Esophagus squamous epithelium (tissue), 5 donors: Measurements from ENCODE around the gene FDXR. TPM values are rescaled to one million over a fixed set of nuclear protein-coding genes. Genes with fewer than 3 reads are reported as not detected.

Experiments
- DNase-seq: peaks from one replicate; lab custom pipeline; 2025; lab: John Stamatoyannopoulos, UW
- H3K27ac ChIP-seq, 4 donors: fragments of 200-600 bp; sonication (generic); one replicate each; pipeline ENCODE4 v1.5.1; 2016 to 2019; ENCODE audit warnings: mild to moderate bottlenecking in 1 of 4
- H3K27me3 ChIP-seq, 4 donors: fragments of 200-600 bp; sonication (generic); 1 replicate in 3 of 4; 2 replicates in 1 of 4; pipeline versions ENCODE4 v1.5.1 to v1.6.0; 2017 to 2021; ENCODE audit warnings: antibody characterized with exemption in 1 of 4
- H3K36me3 ChIP-seq, 3 donors: fragments of 200-600 bp; sonication (generic); one replicate each; pipeline ENCODE4 v1.5.1; 2016 to 2019
- H3K4me1 ChIP-seq, 3 donors: fragments of 200-600 bp; sonication (generic); one replicate each; pipeline ENCODE4 v1.5.1; 2017 to 2019
- H3K4me3 ChIP-seq, 4 donors: fragments of 200-600 bp; sonication (generic); 1 replicate in 3 of 4; 2 replicates in 1 of 4; pipeline ENCODE4 v1.5.1; 2016 to 2019; ENCODE audit warnings: mild to moderate bottlenecking in 2 of 4, moderate library complexity in 1 of 4
- H3K9me3 ChIP-seq, 3 donors: fragments of 200-600 bp; sonication (generic); one replicate each; pipeline ENCODE4 v1.5.1; 2016 to 2019
- CTCF ChIP-seq, 6 experiments: fragments of 450-650 bp in 4 of 6; fragments of 200-600 bp in 2 of 6; sonication (generic) in 2 of 6; IDR thresholded peaks; one replicate each; pipeline ENCODE4 v1.5.1; 2016 to 2019; ENCODE audit warnings: antibody characterized with exemption in 6 of 6, mild to moderate bottlenecking in 4 of 6, moderate library complexity in 4 of 6
- POLR2A ChIP-seq, 4 donors: fragments of 450-650 bp; IDR thresholded peaks; one replicate each; pipeline ENCODE4 v1.6.1; 2017; ENCODE audit warnings: antibody characterized with exemption in 4 of 4, mild to moderate bottlenecking in 4 of 4, moderate library complexity in 3 of 4
- WGBS, 2 donors: methylation state at CpG; one replicate each; pipeline ENCODE4 v1.1.5; 2018; 5-methylcytosine and 5-hydroxymethylcytosine counted together
- intact Hi-C: fragments of 100-400 bp; cut with DNase I; formaldehyde crosslinking; loops from one replicate; pipeline ENCODE4 v1.15.0; 2022
- total RNA-seq, 4 donors: library from RNA; depleted of rRNA; stranded (reverse); fragments of >200 nt; gene quantifications; one replicate each; pipeline ENCODE4 v1.1.0, GENCODE V29; 2016
- donor health status: DM: yes; HTN: yes; CAD: no.

Gene FDXR
- total RNA-seq, 4 donors from 2014 or later = 24.4 to 46.4 (median 32.4) TPM

GRCh38 chr17:74848656-74849399 is 24.0 kb downstream of the FDXR start:
- Histone ChIP-seq H3K36me3 (no peaks in the 10 kb centered on the region), H3K27me3 (peaks cover 6 to 51% (median 14%) of the 10 kb centered on the region in 4 donors), H3K4me3 (no peak overlapping the region), H3K4me1 (peaks cover 3 to 13% (median 8%) of the 10 kb centered on the region in 3 donors), H3K9me3 (no peaks in the 10 kb centered on the region), H3K27ac (no peak overlapping the region)
- TF ChIP-seq CTCF (IDR thresholded peaks at IDR 0.05) (no peak), POLR2A (IDR thresholded peaks at IDR 0.05) (no peak)
- intact Hi-C loops = no loop called here
- DNase-seq = no peak
- WGBS, 2 donors = 60 to 68% methylated on average over 8 to 9 of the region's 9 CpGs

GRCh38 chr17:74846621-74847020 is 26.2 kb downstream of the FDXR start:
- intact Hi-C loops = no loop called here
- H3K27ac ChIP-seq = no peak overlapping the region
- no peak for DNase-seq
- no peaks in the 10 kb centered on the region for H3K36me3 ChIP-seq
- no peak overlapping the region for H3K4me3 ChIP-seq
- WGBS, 2 donors = no CpG with 5 or more reads among the region's 16 CpGs
- TF ChIP-seq CTCF (IDR thresholded peaks at IDR 0.05) (no peak), POLR2A (IDR thresholded peaks at IDR 0.05) (no peak)
- H3K27me3 ChIP-seq = peaks cover 0 to 50% (median under 1%) of the 10 kb centered on the region in 4 donors
- no peaks in the 10 kb centered on the region for H3K9me3 ChIP-seq
- H3K4me1 ChIP-seq = peaks cover 6 to 19% (median 14%) of the 10 kb centered on the region in 3 donors

GRCh38 chr17:74843352-74843627 is 29.5 kb downstream of the FDXR start:
- Histone ChIP-seq H3K4me1 (peaks cover 20 to 36% (median 28%) of the 10 kb centered on the region in 3 donors), H3K27me3 (peaks cover 0 to 24% (median 0%) of the 10 kb centered on the region in 4 donors), H3K9me3 (no peaks in the 10 kb centered on the region), H3K36me3 (no peaks in the 10 kb centered on the region), H3K27ac (no peak overlapping the region), H3K4me3 (peak overlapping the region in 2 of 4 donors; percentile 50 to 70)
- intact Hi-C loops = no loop called here
- TF ChIP-seq CTCF (IDR thresholded peaks at IDR 0.05) = no peak
- no peak for TF ChIP-seq POLR2A (IDR thresholded peaks at IDR 0.05)
- no peak for DNase-seq
- no CpG with 5 or more reads among the region's 26 CpGs for WGBS, 2 donors

- Histone ChIP-seq H3K4me3 (peak overlapping the region; percentile 31 to 70 (median 44)), H3K9me3 (no peaks in the 10 kb centered on the region), H3K27me3 (peaks cover 0 to 24% (median 0%) of the 10 kb centered on the region in 4 donors), H3K36me3 (peaks cover 0 to 2% (median 0%) of the 10 kb centered on the region in 3 donors), H3K4me1 (peaks cover 20 to 36% (median 28%) of the 10 kb centered on the region in 3 donors), H3K27ac (peak overlapping the region in 2 of 4 donors; percentile 28 to 51)
- TF ChIP-seq POLR2A (IDR thresholded peaks at IDR 0.05) (no peak), CTCF (IDR thresholded peaks at IDR 0.05) (peak in 5 of 6 experiments; percentile 47 to 62 (median 60))
- intact Hi-C loops = no loop called here
- DNase-seq = no peak
- WGBS, 2 donors = no CpG with 5 or more reads among the region's 88 CpGs
Measured at GRCh38 chr17:74842599-74843351, 30.0 kb downstream of the FDXR start.

GRCh38 chr17:74842146-74842598 is 30.6 kb downstream of the FDXR start:
- TF ChIP-seq POLR2A (IDR thresholded peaks at IDR 0.05) (no peak), CTCF (IDR thresholded peaks at IDR 0.05) (no peak)
- intact Hi-C loops = no loop called here
- H3K27me3 ChIP-seq = peaks cover 0 to 24% (median 0%) of the 10 kb centered on the region in 4 donors
- H3K4me1 ChIP-seq = peaks cover 20 to 36% (median 28%) of the 10 kb centered on the region in 3 donors
- 43 to 60% methylated on average over 1 of the region's 8 CpGs for WGBS, 2 donors
- H3K27ac ChIP-seq = peak overlapping the region in 2 of 4 donors; percentile 28 to 51
- DNase-seq = no peak
- H3K9me3 ChIP-seq = no peaks in the 10 kb centered on the region
- H3K4me3 ChIP-seq = peak overlapping the region; percentile 31 to 70 (median 44)
- peaks cover 0 to 8% (median 0%) of the 10 kb centered on the region in 3 donors for H3K36me3 ChIP-seq
